K562 (cell line): ENCODE measurements around the gene METTL25B. TPM values are rescaled to one million over a fixed set of nuclear protein-coding genes. Genes with fewer than 3 reads are reported as not detected.

Experiments used
- CCAR2 ChIP-seq: fragments of 200-400 bp; formaldehyde crosslinking; IDR thresholded peaks from 2 replicates; pipeline ENCODE4 v1.6.1; 2017; ENCODE audit warnings: mild to moderate bottlenecking, low read depth, low read length
- CREM ChIP-seq: IDR thresholded peaks from 2 replicates; pipeline ENCODE4 v1.6.1; 2014; ENCODE audit warnings: antibody characterized with exemption, low read depth
- CUX1 ChIP-seq: fragments of 200-800 bp; sonication (Bioruptor generic); IDR thresholded peaks from 2 replicates; pipeline ENCODE4 v1.6.1; 2016; ENCODE audit warnings: missing genetic modification characterization, missing compliant biosample characterization
- FIP1L1 ChIP-seq: fragments of 200-400 bp; formaldehyde crosslinking; IDR thresholded peaks from 2 replicates; pipeline ENCODE4 v1.6.1; 2018; ENCODE audit warnings: mild to moderate bottlenecking, low read depth, low read length; ENCODE audit not compliant: poor library complexity, severe bottlenecking
- HOMEZ ChIP-seq: fragments of 250-450 bp; sonication (Bioruptor Pico); IDR thresholded peaks from 2 replicates; pipeline ENCODE4 v1.4.0; 2020; ENCODE audit warnings: mild to moderate bottlenecking, moderate library complexity
- IRF2 ChIP-seq: sonication (generic); formaldehyde crosslinking; IDR thresholded peaks from 2 replicates; pipeline ENCODE4 v1.8.1; 2022; ENCODE audit warnings: mild to moderate bottlenecking, missing genetic modification reagents
- MLX ChIP-seq, 2 experiments: fragments of 450-650 bp in 1 of 2; sonication (generic) in 1 of 2; formaldehyde crosslinking; conservative IDR thresholded peaks; 2 replicates each; pipeline versions ENCODE4 v1.4.0 to v1.8.1; 2020 to 2022; ENCODE audit warnings: mild to moderate bottlenecking in 1 of 2, missing genetic modification reagents in 1 of 2
- PHF20 ChIP-seq: fragments of 450-650 bp; IDR thresholded peaks from 2 replicates; pipeline ENCODE4 v1.6.1; 2018; ENCODE audit not compliant: partially characterized antibody
- SMAD2 ChIP-seq: fragments of 150-350 bp; IDR thresholded peaks from 2 replicates; pipeline ENCODE4 v1.6.1; 2014; ENCODE audit warnings: low read depth, mild to moderate bottlenecking, low read length
- SMARCC2 ChIP-seq: fragments of 450-650 bp; IDR thresholded peaks from 2 replicates; pipeline ENCODE4 v1.6.1; 2017; ENCODE audit warnings: antibody characterized with exemption, moderate library complexity, mild to moderate bottlenecking, low read depth
- TCF15 ChIP-seq: fragments of 250-450 bp; sonication (Bioruptor Pico); IDR thresholded peaks from 2 replicates; pipeline ENCODE4 v1.8.0; 2022; ENCODE audit warnings: moderate library complexity, mild to moderate bottlenecking, inconsistent platforms
- TRIM28 ChIP-seq: fragments of 450-650 bp; IDR thresholded peaks from 2 replicates; pipeline ENCODE4 v1.6.1; 2017
- ZKSCAN8 ChIP-seq: fragments of 200-800 bp; sonication (Bioruptor generic); IDR thresholded peaks from 2 replicates; pipeline ENCODE4 v1.6.1; 2016; ENCODE audit warnings: missing genetic modification characterization, missing compliant biosample characterization
- ZNF12 ChIP-seq: sonication (generic); formaldehyde crosslinking; IDR thresholded peaks from 2 replicates; pipeline ENCODE4 v1.4.0; 2020; ENCODE audit warnings: mild to moderate bottlenecking, missing genetic modification reagents
- ZNF140 ChIP-seq: fragments of 250-450 bp; sonication (Bioruptor Pico); IDR thresholded peaks from 2 replicates; pipeline ENCODE4 v1.8.0; 2021; ENCODE audit warnings: moderate library complexity, mild to moderate bottlenecking, inconsistent platforms
- ZNF280B ChIP-seq: fragments of 250-450 bp; sonication (Bioruptor Pico); IDR thresholded peaks from 2 replicates; pipeline ENCODE4 v1.5.1; 2021; ENCODE audit warnings: mild to moderate bottlenecking
- ZNF431 ChIP-seq: sonication (generic); formaldehyde crosslinking; IDR thresholded peaks from 2 replicates; pipeline ENCODE4 v1.8.0; 2022; ENCODE audit warnings: mild to moderate bottlenecking, missing genetic modification reagents
- ZNF766 ChIP-seq: fragments of 200-800 bp; sonication (Bioruptor generic); conservative IDR thresholded peaks from 2 replicates; pipeline ENCODE4 v1.6.1; 2016; ENCODE audit warnings: missing genetic modification characterization, missing compliant biosample characterization
- polyA plus RNA-seq, 8 experiments: library from polyadenylated mRNA; depleted of rRNA in 4 of 8; stranded (reverse) in 5 of 8; unstranded in 3 of 8; fragments of >200 nt; fragmentation: Nextera tagmentation in 2 of 8; fragmentation: Illumina TruSeq in 1 of 8; extraction: Ambion mirVana in 2 of 8; extraction: Trizol in 1 of 8; gene quantifications; 2 replicates each; pipeline versions ENCODE4 v1.2.1 to v1.2.3, GENCODE V29; 2011 to 2014; ENCODE audit warnings: inconsistent platforms in 1 of 8, missing spikeins in 1 of 8
- total RNA-seq, 7 experiments: library from RNA; depleted of rRNA in 6 of 7; stranded (reverse); fragments of >200 nt in 6 of 7; fragmentation: Illumina TruSeq in 2 of 7; extraction: Trizol in 2 of 7; gene quantifications; 2 replicates each; pipeline versions ENCODE4 v1.2.1 to v1.2.3, GENCODE V29; 2011 to 2021; ENCODE audit warnings: low replicate concordance in 1 of 7

Gene METTL25B
- total and polyA plus RNA-seq, 9 of the 15 experiments (the other 6 are each of a cell fraction or from before 2014, with no cell fraction given) = 7.7 to 48.3 (median 33.1) TPM

- TF ChIP-seq MLX (CRISPR knock-in tag; conservative IDR thresholded peaks at IDR 0.05) (no peak), PHF20 (no peak), ZNF12 (CRISPR knock-in tag) (no peak), ZNF766 (CRISPR knock-in tag) (no peak), CCAR2 (no peak), CUX1 (CRISPR knock-in tag) (no peak), ZNF280B (no peak), TRIM28 (no peak), FIP1L1 (no peak), ZNF140 (CRISPR knock-in tag) (no peak), IRF2 (CRISPR knock-in tag) (no peak), ZNF431 (no peak), SMARCC2 (no peak), CREM (peak; percentile 37), HOMEZ (CRISPR knock-in tag) (no peak), TCF15 (no peak), ZKSCAN8 (CRISPR knock-in tag) (no peak), SMAD2 (no peak)
These were observed 18.7 kb downstream of the METTL25B start (continued) for GRCh38 chr1:156746728-156747631.
